ENCODE results near the gene FBXW5. TPM values are rescaled to one million over a fixed set of nuclear protein-coding genes. Genes with fewer than 3 reads are reported as not detected.

Gene FBXW5
- total RNA-seq, 4 donors from 2014 or later, result 67.4 to 111 (median 75.3) TPM

DNA sequence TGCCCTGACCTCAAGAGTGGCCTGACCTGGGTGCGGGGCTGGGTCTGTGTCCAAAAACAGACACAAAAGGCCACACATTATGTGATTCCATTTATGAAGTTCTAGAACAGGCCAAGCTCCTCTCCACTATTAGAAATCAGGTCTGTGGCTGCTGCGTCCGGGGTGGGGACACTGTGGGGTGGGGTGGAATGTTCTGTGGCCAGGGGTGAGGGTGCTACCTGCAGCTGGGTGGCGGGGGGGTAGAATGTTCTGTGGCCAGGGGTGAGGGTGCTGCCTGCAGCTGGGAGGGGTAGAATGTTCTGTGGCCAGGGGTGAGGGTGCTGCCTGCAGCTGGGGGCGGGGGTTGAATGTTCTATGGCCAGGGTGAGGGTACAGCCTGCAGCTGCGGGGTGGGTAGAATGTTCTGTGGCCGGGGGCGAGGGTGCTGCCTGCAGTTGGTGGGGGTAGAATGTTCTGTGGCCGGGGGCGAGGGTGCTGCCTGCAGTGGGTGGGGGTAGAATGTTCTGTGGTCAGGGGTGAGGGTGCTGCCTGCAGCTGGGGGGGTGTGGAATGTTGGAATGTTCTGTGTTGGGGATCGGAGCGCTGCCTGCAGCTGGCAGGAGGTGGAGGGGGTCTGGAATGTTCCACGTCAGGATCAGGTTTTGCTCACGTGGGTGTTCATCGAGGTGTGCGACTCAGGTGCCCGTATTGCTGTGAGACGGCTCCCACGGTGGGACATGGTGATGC is 15.8 kb upstream of the FBXW5 start:
- no peak for DNase-seq
- Histone ChIP-seq H3K4me3 (no peak overlapping the region), H3K27me3 (no peaks in the 10 kb centered on the region), H3K27ac (no peak overlapping the region), H3K4me1 (no peaks in the 10 kb centered on the region), H3K9me3 (no peaks in the 10 kb centered on the region), H3K36me3 (no peaks in the 10 kb centered on the region)
- no peak for TF ChIP-seq POLR2A (IDR thresholded peaks at IDR 0.05)
- TF ChIP-seq, protein P1, sequence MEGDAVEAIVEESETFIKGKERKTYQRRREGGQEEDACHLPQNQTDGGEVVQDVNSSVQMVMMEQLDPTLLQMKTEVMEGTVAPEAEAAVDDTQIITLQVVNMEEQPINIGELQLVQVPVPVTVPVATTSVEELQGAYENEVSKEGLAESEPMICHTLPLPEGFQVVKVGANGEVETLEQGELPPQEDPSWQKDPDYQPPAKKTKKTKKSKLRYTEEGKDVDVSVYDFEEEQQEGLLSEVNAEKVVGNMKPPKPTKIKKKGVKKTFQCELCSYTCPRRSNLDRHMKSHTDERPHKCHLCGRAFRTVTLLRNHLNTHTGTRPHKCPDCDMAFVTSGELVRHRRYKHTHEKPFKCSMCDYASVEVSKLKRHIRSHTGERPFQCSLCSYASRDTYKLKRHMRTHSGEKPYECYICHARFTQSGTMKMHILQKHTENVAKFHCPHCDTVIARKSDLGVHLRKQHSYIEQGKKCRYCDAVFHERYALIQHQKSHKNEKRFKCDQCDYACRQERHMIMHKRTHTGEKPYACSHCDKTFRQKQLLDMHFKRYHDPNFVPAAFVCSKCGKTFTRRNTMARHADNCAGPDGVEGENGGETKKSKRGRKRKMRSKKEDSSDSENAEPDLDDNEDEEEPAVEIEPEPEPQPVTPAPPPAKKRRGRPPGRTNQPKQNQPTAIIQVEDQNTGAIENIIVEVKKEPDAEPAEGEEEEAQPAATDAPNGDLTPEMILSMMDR (IDR thresholded peaks at IDR 0.05), result no peak
- intact Hi-C loops (cut with DNase I; ENCODE audit: low total_unique reads), result no loop called here

DNA sequence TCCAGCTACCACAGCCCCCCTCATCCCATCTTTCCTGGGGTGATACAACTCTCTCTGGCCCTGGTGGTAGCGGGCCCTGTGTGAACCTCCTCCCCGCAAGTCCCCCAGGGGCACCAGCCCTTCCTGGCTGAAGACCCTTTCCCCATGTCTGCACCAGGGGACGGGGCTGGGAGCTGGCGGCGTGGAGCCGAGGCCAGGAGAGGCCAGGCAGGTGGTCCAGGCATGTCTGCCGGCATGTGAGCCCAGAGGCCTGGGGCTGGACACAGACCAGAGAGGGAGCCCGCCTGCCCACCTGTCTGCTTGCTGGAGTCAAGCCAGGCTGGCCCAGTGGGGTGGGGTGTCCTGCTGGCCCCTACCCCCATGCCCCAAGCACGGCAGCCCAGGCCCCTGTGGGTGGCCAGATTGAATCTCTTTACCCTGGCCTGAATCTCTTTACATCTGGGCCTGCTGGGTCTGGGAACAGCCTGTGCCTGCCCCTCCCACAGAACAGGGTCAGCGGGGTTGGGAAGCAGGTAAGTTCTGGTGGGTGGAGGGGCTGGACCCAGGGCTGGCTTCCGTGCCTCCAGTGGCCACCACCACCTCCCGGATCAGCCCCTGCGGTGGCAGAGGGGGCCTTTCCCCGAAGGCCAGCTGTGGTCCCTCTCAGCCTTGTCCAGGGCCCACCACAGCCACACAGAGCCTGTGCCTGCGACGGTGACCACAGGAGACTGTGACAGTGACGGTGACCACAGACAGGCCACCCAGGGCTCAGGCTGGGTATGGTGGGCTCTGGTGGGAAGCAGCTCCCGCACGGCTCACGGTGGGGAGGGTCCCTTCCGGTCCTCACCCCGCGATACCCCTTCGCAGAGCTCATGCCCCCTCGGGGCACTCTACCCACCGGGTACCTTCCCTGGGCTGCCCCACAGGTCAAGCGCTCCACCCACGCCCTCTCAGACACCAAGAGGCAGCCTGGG is 14.6 kb upstream of the FBXW5 start:
- H3K36me3 ChIP-seq, result no peaks in the 10 kb centered on the region
- TF ChIP-seq, protein P1 (IDR thresholded peaks at IDR 0.05), result no peak
- no peak for TF ChIP-seq POLR2A (IDR thresholded peaks at IDR 0.05)
- DNase-seq, result no peak
- no peak overlapping the region for H3K4me3 ChIP-seq
- H3K27me3 ChIP-seq, result no peaks in the 10 kb centered on the region
- no peaks in the 10 kb centered on the region for H3K9me3 ChIP-seq
- H3K4me1 ChIP-seq, result no peaks in the 10 kb centered on the region
- intact Hi-C loops (cut with DNase I; ENCODE audit: low total_unique reads), result no loop called here
- H3K27ac ChIP-seq, result no peak overlapping the region

DNA sequence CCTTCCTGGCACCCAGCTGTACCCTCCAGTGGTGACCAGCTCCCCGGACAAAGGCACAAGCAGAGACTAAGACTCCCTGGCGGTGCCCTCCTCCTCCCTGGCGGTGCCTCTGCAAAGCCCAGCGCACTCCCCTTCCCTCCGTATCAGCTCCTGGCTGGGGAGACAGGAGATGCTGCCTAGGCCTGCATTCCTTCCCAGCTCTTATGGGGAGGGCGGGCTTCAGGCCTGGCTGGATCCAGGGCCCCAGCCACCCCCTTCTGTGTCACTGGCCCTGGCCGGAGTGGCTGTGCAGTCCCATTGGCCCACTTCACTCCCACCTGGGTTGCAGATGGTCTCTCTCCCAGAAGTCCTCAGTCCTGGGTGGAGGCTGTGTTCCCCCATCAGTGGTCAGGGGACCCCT is 13.9 kb upstream of the FBXW5 start:
- no peaks in the 10 kb centered on the region for H3K36me3 ChIP-seq
- no peaks in the 10 kb centered on the region for H3K4me1 ChIP-seq
- H3K4me3 ChIP-seq, result no peak overlapping the region
- TF ChIP-seq POLR2A (IDR thresholded peaks at IDR 0.05), result no peak
- TF ChIP-seq, protein P1 (IDR thresholded peaks at IDR 0.05), result no peak
- H3K27me3 ChIP-seq, result no peaks in the 10 kb centered on the region
- intact Hi-C loops (cut with DNase I; ENCODE audit: low total_unique reads), result no loop called here
- H3K27ac ChIP-seq, result no peak overlapping the region
- H3K9me3 ChIP-seq, result no peaks in the 10 kb centered on the region
- no peak for DNase-seq

DNA sequence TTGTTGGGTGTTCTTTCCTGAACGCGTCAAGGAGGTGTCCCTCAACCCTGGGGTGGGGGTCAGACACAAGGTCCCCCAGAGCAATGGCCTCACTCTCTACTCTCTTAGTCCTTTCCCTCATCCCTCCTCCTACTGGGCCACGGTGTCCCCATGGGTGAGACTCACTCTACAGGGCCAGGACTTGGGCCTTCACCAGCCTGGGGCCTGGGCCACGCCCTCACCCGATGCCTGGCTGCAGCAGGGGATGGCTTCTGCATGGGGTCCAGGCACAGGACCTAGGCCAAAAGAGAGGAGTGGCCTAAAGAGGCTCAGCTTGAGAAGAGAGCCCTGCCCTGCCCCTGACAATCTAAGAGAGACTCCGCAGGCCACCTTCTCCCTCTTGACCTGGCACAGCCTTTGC is 13.4 kb upstream of the FBXW5 start:
- no peak overlapping the region for H3K4me3 ChIP-seq
- DNase-seq, result no peak
- no peak overlapping the region for H3K27ac ChIP-seq
- no peaks in the 10 kb centered on the region for H3K36me3 ChIP-seq
- TF ChIP-seq POLR2A (IDR thresholded peaks at IDR 0.05), result no peak
- TF ChIP-seq, protein P1 (IDR thresholded peaks at IDR 0.05), result no peak
- no peaks in the 10 kb centered on the region for H3K27me3 ChIP-seq
- intact Hi-C loops (cut with DNase I; ENCODE audit: low total_unique reads), result no loop called here
- no peaks in the 10 kb centered on the region for H3K9me3 ChIP-seq
- H3K4me1 ChIP-seq, result no peaks in the 10 kb centered on the region

DNA sequence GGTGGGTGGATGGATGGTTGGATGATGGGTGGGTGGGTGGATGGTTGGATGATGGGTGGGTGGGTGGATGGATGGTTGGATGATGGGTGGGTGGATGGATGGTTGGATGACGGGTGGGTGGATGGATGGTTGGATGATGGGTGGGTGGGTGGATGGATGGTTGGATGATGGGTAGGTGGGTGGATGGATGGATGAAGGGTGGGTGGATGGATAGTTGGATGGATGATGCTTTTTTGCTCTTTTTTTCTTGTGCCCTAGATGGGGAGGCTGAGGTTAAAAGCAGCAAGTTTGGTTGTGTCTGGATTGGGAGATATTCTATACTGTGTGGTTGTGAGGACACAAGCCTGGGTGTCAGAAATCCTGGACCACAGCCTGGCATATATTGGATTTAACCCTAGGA is 12.9 kb upstream of the FBXW5 start:
- intact Hi-C loops (cut with DNase I; ENCODE audit: low total_unique reads), result no loop called here
- Histone ChIP-seq H3K9me3 (no peaks in the 10 kb centered on the region), H3K27me3 (no peaks in the 10 kb centered on the region), H3K27ac (no peak overlapping the region), H3K4me1 (no peaks in the 10 kb centered on the region), H3K36me3 (no peaks in the 10 kb centered on the region), H3K4me3 (no peak overlapping the region)
- no peak for DNase-seq
- TF ChIP-seq, protein P1 (IDR thresholded peaks at IDR 0.05), result no peak
- no peak for TF ChIP-seq POLR2A (IDR thresholded peaks at IDR 0.05)

Data from uterus (tissue), 4 donors.